CD1c-positive myeloid dendritic cell (primary cell): ENCODE data around the gene HPS3.
"Not testable (repeated sequence)": the region's sequence is repeated elsewhere in the genome, so short reads cannot be mapped to it uniquely, and the experiment has no call there.

ENCODE experiments used
- DNase-seq: peaks from one replicate; pipeline ENCODE4 v3.0.0-alpha.2; 2016; ENCODE audit errors: extremely low spot score

HPS3 gene

DNA sequence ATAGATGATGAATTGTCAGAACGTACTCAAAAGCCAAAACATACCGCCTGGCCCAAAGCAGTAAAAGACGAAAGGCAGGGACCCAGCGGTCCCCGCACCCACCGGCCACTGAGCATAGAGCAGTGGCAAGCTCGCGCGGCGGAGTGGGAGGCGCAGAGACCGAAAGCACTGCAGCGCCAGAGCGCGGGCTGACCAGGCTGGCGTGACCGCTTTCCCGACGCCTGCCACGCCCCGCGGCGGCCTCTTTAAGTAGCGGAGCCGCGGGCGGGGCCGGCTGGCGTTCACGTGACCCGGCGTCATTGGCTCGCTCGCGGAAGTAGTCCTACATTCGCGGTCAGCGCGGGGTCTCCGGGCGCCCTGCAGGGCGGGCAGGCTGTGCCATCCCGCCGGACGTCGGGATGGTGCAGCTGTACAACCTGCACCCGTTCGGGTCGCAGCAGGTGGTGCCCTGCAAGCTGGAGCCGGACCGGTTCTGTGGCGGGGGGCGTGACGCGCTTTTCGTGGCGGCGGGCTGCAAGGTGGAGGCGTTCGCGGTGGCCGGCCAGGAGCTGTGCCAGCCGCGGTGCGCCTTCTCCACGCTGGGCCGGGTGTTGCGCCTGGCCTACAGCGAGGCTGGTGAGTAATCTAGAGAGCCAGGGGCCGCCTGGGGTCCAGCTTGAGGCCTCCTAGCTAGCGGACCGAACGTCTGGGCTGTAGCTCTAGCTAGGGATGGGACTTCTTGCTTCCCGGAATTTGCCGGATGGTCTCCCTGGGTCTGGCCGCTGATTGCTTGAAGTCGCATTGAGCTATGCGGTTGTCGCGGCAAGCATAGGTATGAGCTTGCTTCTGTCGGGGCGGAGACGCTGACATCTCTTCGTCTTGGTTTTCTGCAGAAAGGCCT is at the start of gene HPS3:
Gene HPS3, plus strand, starts transcription at position 313 of the 880 bp plus-strand sequence. Its CDS starts 86 bp downstream, at position 399.
- DNase-seq, result peak; percentile 98

- DNase-seq, result no peak
Observed at GRCh38 chr3:149080011-149080698, 49.3 kb upstream of the HPS3 start.

DNA sequence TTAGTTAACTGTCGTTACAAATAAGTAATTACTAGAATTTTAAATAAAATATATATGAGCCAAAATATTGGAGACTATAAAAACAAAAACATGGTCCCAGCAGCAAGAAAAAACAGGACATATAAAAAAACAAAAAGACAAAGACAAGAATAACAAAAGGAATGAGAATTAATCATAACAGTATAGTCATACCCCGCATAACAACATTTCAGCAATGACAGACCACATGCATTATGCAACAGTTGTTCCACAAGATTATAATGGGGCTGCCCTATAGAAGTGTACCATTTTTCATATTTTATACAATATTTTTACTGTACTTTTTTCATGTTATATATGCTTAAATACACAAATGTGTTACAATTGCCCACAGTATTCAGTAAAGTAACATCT is 48.7 kb upstream of the HPS3 start:
- DNase-seq, result no peak

DNA sequence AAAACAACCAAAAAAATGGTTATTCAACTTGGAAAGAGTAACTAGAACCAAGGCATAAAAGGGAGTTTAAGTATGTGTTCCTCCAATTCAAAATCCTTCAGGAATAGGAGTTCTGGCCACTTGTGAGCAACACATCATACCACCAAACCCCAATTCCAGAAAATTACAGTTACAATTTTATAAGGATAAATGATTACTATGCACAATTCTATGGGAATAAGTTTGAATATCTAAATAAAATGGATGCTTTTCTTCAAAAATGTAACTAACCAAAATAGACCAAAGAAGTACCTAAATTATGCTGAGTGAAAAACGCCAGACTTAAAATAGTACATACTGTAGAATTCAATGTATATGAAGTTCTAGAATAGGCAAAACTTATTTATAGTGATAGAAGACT is 47.7 kb upstream of the HPS3 start:
- no peak for DNase-seq

DNA sequence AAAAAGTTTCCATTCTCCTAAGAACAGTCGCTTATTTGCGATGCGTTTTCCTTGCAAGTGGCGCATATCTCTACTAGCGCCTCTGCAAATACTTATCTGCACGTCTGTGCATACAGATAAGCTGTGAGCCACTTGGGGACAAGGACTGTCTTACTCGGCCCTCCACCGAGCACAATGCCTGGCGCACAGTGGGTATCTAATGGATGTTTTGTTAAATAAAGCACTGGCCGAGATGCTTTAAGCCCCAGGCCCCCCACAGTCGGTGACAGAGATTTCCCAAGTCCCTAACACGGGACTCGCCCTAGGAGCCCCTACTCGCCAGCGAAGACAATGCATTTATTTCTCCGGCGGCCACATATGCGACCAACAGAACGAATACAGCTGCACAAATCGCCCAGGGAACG is 43.6 kb upstream of the HPS3 start:
- DNase-seq, result no peak

GRCh38 chr3:149086232-149086988 is 43.0 kb upstream of the HPS3 start, which contains the start of gene HLTF:
Gene HLTF (minus strand): TSS chr3:149086533. CDS start chr3:149086336, 197 bp downstream.
- DNase-seq, result peak; percentile 94

GRCh38 chr3:149087208-149087607 is 42.2 kb upstream of the HPS3 start:
- DNase-seq, result no peak

- DNase-seq, result no peak
Observed at GRCh38 chr3:149089395-149089794, 40.0 kb upstream of the HPS3 start.

- no peak for DNase-seq
Observed at GRCh38 chr3:149090461-149090860, 39.0 kb upstream of the HPS3 start.

GRCh38 chr3:149090907-149091306 is 38.5 kb upstream of the HPS3 start:
- no peak for DNase-seq

GRCh38 chr3:149091983-149092382 is 37.5 kb upstream of the HPS3 start:
- DNase-seq, result no peak

GRCh38 chr3:149095487-149095886 is 34.0 kb upstream of the HPS3 start:
- DNase-seq, result peak; percentile 80

GRCh38 chr3:149097987-149098386 is 31.5 kb upstream of the HPS3 start:
- not testable (repeated sequence) for DNase-seq

DNA sequence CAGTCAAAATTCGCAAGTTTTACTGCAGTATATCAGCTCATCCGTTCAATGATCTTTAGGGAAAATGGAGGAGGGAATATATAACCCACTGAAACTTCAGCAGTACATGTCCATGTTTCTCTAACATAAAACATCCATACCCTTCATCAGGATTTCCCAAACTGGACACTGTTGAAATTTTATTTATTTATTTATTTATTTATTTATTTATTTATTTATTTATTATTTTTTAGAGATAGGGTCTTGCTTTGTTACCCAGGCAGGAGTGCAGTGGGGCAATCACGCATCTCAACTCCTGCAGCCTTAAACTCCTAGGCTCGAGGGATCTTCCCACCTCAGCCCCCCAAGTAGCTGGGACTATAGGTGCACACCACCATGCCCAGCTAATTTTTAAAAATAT is 28.3 kb upstream of the HPS3 start:
- no peak for DNase-seq

DNA sequence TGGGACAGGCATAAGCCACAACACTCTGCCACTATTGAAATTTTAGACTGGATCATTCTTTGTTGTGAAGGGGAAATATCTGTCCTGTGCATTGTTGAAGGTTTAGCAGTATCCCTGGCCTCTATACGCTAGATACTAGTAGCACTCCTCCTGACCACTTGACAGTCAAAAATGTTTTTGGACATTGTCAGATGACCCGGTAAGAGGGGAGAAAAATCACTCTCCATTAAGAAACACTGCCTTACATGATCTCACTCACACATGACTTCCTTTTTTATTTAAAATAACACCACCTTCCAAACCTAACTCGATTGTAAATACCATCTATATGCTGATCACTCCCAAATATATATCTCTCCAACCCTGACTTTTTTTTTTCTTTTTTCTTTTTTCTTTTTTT is 27.8 kb upstream of the HPS3 start:
- no peak for DNase-seq

DNA sequence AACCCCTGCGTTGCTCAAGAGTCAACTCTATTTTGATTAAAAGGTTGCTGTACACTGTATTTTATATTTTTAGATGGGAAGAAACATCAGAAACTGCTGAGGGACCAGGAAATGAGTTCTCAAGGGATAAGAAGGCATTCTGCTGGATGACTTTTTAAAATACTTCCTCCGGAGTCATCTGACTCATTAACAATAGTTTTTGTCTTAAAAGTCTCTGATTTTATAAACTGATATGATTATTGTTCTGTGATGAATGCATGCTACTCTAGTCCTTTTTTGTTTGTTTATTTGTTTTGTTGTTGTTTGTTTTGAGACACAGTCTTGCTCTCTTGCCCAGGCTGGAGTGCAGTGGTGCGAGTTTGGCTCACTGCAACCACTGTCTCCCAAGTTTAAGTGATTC is 25.0 kb upstream of the HPS3 start:
- DNase-seq, result no peak

DNA sequence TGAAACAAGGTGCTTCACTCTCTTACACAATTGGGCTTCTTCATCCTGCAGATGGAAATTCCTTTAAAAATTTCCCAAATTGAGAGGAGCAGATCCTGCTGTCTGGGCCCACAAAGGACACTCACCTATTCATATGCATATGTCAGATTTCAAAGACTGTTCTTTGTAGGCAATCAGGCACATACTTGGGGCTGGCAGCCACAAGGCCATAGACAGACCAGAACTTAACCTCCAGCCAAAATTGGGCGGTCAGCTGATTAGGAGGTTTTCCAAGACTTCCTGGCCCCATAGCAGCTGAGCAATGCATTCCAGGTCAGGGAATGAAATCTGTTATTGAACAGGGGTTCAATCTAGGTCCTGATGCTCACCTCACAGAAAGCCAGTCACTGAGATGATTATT is 15.0 kb upstream of the HPS3 start:
- no peak for DNase-seq

DNA sequence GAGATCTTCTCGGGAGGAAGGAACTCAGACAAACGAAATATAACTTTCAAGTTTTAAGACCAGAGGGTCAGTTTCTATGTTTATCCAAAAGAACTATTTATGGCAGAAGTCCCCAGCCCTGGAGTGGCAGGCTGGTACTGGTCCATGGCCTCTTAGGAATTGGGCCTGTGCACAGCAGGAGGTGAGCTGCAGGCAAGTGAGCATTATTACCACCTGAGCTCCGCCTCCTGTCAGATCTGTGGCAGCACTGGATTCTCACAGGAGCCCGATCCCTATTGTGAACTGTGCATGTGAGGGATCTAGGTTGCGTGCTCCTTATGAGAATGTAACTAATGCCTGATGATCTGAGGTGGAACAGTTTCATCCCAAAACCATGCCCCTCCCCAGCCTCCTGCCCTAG is 14.3 kb upstream of the HPS3 start:
- no peak for DNase-seq

- DNase-seq, result no peak
Observed at GRCh38 chr3:149118724-149119123, 10.7 kb upstream of the HPS3 start.

DNA sequence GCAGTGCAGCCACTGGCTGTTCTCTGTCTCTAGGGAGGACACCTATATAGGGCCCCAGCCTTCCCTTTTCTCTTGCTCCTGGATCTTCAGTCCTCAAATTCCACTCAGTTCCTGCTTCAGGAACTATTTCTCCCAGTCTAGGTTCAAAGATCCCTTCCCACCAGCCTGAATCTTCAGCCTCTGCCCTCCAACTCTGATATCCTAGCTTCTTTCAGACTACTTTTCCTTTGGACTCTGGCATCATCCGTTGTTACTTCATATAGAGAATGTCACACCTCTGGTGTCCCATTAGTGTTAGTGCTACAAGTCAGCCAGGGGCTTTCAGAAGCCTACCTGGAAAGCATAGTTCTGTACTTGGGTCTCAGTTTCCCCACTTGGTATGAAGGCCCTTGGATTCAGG is 10.0 kb upstream of the HPS3 start:
- DNase-seq, result no peak

DNA sequence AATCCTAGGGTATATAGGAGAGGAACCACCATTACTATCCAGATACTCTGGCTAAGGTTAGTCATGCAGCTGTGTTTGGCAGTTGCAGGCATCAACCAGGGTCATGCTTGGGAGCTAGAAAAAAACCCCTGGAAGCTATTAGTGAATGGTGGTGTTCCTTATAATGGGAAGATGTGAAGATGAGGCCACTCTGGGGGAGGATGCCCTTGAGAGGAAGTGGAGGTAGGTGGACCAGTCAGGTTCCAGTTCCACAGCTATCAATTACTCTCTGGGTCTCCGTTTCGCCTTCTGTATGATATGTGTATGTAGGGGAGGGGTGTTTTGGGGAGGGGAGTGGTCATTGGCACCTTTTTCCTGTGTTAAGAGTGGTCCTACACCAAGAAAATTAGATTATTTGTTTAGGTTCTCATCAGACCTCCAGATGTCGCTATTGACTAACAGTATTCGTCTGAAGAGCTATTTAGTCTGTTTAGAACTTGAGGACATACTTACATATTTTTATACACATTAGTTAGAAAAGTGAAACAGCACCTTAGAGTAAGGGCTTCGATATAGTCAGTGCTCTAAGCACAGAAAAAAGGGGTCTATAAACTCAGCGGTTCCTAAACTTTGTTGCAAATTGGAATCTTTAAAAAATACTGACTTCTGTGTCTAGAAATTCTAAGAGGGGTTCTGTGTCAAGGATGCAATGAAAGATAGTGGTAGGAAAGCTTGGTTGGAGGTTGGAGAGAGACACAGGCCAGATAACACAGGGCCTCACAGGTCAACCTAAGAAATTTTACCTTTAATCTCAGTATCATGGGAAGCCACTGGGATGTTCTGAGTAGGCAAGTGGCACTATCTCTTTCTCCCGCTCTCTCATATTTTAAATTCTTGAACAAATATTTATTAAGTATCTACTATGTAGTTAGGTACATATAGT is 9.1 kb upstream of the HPS3 start:
- DNase-seq, result peak; percentile 81
